Upper lobe of left lung (tissue), 6 donors: Measurements from ENCODE around the gene PATZ1. TPM values are rescaled to one million over a fixed set of nuclear protein-coding genes. Genes with fewer than 3 reads are reported as not detected.
A peak's percentile ranks its signal among the peaks of the same experiment; 100 is the strongest.
"Not testable (repeated sequence)": the region's sequence is repeated elsewhere in the genome, so short reads cannot be mapped to it uniquely, and the experiment has no call there.

Source experiments
- ATAC-seq, 2 donors: fragments of 200-7000 bp; cut with Tn5 transposase; one replicate each; pipeline ENCODE4 v1.9.1; 2022; ENCODE audit warnings: mild to moderate bottlenecking in 2 of 2, moderate library complexity in 2 of 2; ENCODE audit not compliant: low FRiP score in 2 of 2
- DNase-seq, 2 donors: peaks; one replicate each; pipeline ENCODE4 v3.0.0-alpha.2; 2019 to 2020
- H3K27ac ChIP-seq, 4 donors: fragments of 200-600 bp; sonication (generic); one replicate each; pipeline ENCODE4 v1.5.1; 2016 to 2019
- H3K27me3 ChIP-seq, 4 donors: fragments of 200-600 bp; sonication (generic); one replicate each; pipeline ENCODE4 v1.5.1; 2017 to 2019
- H3K36me3 ChIP-seq, 4 donors: fragments of 200-600 bp; sonication (generic); one replicate each; pipeline ENCODE4 v1.5.1; 2016 to 2019
- H3K4me1 ChIP-seq, 4 donors: fragments of 200-600 bp; sonication (generic); one replicate each; pipeline ENCODE4 v1.5.1; 2018 to 2019
- H3K4me3 ChIP-seq, 4 donors: fragments of 200-600 bp; sonication (generic); one replicate each; pipeline ENCODE4 v1.5.1; 2017 to 2019; ENCODE audit warnings: mild to moderate bottlenecking in 2 of 4, moderate library complexity in 1 of 4
- H3K9me3 ChIP-seq, 4 donors: fragments of 200-600 bp; sonication (generic); one replicate each; pipeline ENCODE4 v1.5.1; 2018 to 2019
- EP300 ChIP-seq, 4 donors: sonication (generic); formaldehyde crosslinking; IDR thresholded peaks; one replicate each; pipeline ENCODE4 v1.5.1; 2017; ENCODE audit warnings: antibody characterized with exemption in 4 of 4, control low read depth in 2 of 4
- POLR2A ChIP-seq, 4 donors: fragments of 450-650 bp; IDR thresholded peaks; one replicate each; pipeline ENCODE4 v1.5.1; 2016 to 2017; ENCODE audit warnings: antibody characterized with exemption in 4 of 4, mild to moderate bottlenecking in 2 of 4
- POLR2AphosphoS5 ChIP-seq, 2 donors: sonication (generic); formaldehyde crosslinking; IDR thresholded peaks; one replicate each; pipeline ENCODE4 v1.5.1; 2017; ENCODE audit warnings: antibody characterized with exemption in 2 of 2
- WGBS, 2 donors: methylation state at CpG; one replicate each; pipeline ENCODE4 v1.1.5; 2017 to 2018; 5-methylcytosine and 5-hydroxymethylcytosine counted together
- total RNA-seq, 6 donors: library from RNA; depleted of rRNA in 4 of 6; stranded (reverse); fragments of >200 nt in 4 of 6; gene quantifications; one replicate each; pipeline versions ENCODE4 v1.1.0 to v1.2.1, GENCODE V29; 2016 to 2021
- TF ChIP-seq, protein P1 (sequence below), 6 experiments: fragments of 450-650 bp in 4 of 6; fragments of 200-600 bp in 2 of 6; sonication (generic) in 2 of 6; IDR thresholded peaks; one replicate each; pipeline ENCODE4 v1.5.1; 2016 to 2019; ENCODE audit warnings: antibody characterized with exemption in 6 of 6
- donor health status: DM: no; HTN: no; CAD: no; lungs with moderate emphysema.
- donor health status: DM: no; HTN: yes; CAD: no; lungs with severe emphysema.

Gene PATZ1, protein sequence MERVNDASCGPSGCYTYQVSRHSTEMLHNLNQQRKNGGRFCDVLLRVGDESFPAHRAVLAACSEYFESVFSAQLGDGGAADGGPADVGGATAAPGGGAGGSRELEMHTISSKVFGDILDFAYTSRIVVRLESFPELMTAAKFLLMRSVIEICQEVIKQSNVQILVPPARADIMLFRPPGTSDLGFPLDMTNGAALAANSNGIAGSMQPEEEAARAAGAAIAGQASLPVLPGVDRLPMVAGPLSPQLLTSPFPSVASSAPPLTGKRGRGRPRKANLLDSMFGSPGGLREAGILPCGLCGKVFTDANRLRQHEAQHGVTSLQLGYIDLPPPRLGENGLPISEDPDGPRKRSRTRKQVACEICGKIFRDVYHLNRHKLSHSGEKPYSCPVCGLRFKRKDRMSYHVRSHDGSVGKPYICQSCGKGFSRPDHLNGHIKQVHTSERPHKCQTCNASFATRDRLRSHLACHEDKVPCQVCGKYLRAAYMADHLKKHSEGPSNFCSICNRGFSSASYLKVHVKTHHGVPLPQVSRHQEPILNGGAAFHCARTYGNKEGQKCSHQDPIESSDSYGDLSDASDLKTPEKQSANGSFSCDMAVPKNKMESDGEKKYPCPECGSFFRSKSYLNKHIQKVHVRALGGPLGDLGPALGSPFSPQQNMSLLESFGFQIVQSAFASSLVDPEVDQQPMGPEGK
- total RNA-seq = 10 to 100 TPM; 18.2 to 29.7 (median 24.0) TPM

DNA sequence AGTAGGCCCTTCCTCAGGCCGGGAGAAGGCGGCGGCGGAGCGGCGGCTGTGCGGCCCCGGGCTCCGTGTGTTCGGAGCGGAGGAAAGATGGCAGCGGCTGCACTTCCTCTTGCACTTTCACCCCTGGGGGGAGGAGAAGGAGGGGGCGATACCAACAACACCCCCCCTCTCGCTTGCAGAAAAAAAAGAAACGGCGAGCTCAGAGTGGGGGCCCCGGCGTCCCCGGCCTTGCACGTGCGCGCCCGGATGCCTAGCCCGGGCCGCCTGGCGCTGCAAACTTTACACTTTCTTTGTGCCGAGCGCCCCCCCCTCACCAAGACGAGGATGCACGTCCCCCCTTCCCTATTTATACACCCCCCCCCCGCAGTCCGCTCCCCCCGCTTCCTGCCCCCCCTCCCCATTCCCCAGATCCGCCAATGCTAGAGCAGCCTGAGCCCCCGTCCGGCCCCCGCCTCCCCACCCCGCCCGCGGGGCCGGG is at the start of gene PATZ1:
Gene PATZ1 (minus strand): TSS at position 92 of the 478 bp plus-strand sequence. CDS start 744 bp downstream, outside the sequence.
- peak in 1 of 2 donors; percentile 45 for ATAC-seq
- no peaks in the 10 kb centered on the region for H3K27me3 ChIP-seq
- peak within 1 kb of the TSS; percentile 85 to 92 (median 92) for H3K27ac ChIP-seq
- H3K4me3 ChIP-seq = peak within 1 kb of the TSS; percentile 74 to 89 (median 82)
- H3K9me3 ChIP-seq = no peaks in the 10 kb centered on the region
- DNase-seq = peak in 1 of 2 donors; percentile 66
- no peak for TF ChIP-seq EP300 (IDR thresholded peaks at IDR 0.05)
- TF ChIP-seq, protein P1, sequence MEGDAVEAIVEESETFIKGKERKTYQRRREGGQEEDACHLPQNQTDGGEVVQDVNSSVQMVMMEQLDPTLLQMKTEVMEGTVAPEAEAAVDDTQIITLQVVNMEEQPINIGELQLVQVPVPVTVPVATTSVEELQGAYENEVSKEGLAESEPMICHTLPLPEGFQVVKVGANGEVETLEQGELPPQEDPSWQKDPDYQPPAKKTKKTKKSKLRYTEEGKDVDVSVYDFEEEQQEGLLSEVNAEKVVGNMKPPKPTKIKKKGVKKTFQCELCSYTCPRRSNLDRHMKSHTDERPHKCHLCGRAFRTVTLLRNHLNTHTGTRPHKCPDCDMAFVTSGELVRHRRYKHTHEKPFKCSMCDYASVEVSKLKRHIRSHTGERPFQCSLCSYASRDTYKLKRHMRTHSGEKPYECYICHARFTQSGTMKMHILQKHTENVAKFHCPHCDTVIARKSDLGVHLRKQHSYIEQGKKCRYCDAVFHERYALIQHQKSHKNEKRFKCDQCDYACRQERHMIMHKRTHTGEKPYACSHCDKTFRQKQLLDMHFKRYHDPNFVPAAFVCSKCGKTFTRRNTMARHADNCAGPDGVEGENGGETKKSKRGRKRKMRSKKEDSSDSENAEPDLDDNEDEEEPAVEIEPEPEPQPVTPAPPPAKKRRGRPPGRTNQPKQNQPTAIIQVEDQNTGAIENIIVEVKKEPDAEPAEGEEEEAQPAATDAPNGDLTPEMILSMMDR (IDR thresholded peaks at IDR 0.05) = no peak
- TF ChIP-seq POLR2A (IDR thresholded peaks at IDR 0.05) = peak in 2 of 4 donors; percentile 9 to 28
- peak; percentile 13 to 15 for TF ChIP-seq POLR2AphosphoS5 (IDR thresholded peaks at IDR 0.05)
- peaks cover 0 to 15% (median 4%) of the 10 kb centered on the region in 4 donors for H3K36me3 ChIP-seq
- H3K4me1 ChIP-seq = peaks cover 47 to 61% (median 52%) of the 10 kb centered on the region in 4 donors
- WGBS, 2 donors = 0 to 4% methylated on average over 19 to 27 of the region's 41 CpGs

DNA sequence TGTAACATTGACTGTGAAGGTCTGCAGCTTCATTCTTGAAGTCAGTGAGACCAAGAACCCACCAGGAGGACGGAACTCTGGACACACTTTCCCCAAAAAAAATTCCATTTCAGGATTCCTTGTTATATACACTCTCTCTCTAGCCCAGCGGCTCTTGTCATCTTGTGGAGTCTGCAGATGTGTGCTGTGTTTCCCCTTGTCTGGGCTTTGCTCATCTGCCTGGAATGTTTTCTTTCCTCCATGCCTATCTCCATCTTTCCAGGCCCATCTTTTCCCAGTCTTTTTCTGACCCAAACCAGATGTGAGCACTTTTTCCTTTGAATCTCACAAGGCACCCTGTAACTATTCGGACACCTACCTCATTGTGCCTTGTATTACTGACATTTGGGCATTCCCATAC is 48.2 kb upstream of the PATZ1 start:
- no peaks in the 10 kb centered on the region for H3K27me3 ChIP-seq
- no peaks in the 10 kb centered on the region for H3K9me3 ChIP-seq
- ATAC-seq (no peak), DNase-seq (no peak)
- no peaks in the 10 kb centered on the region for H3K36me3 ChIP-seq
- H3K27ac ChIP-seq = no peak overlapping the region
- TF ChIP-seq, protein P1 (IDR thresholded peaks at IDR 0.05) = no peak
- TF ChIP-seq EP300 (IDR thresholded peaks at IDR 0.05) (no peak), POLR2A (IDR thresholded peaks at IDR 0.05) (no peak), POLR2AphosphoS5 (IDR thresholded peaks at IDR 0.05) (no peak)
- no peak overlapping the region for H3K4me3 ChIP-seq
- 83 to 84% methylated on average over 3 of the region's 3 CpGs for WGBS, 2 donors
- peaks cover 0 to 6% (median 5%) of the 10 kb centered on the region in 4 donors for H3K4me1 ChIP-seq

DNA sequence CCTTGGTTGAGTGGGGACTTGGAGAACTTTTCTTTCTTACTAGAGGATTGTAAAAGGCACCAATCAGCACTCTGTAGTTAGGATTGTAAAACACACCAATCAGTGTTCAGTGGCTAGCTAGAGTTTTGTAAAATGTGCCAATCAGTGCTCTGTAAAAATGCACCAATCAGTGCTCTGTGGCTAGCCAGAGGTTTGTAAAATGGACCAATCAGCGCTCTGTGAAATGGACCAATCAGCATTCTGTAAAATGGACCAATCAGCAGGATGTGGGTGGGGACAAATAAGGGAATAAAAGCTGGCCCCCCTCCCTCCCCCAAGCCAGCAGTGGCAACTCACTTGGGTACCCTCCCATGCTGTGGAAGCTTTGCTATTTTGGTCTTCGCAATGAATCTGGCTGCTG is 47.7 kb upstream of the PATZ1 start:
- no peak overlapping the region for H3K4me3 ChIP-seq
- H3K9me3 ChIP-seq = no peaks in the 10 kb centered on the region
- no peak overlapping the region for H3K27ac ChIP-seq
- TF ChIP-seq, protein P1 (IDR thresholded peaks at IDR 0.05) = no peak
- ATAC-seq (no peak), DNase-seq (no peak)
- WGBS, 2 donors = 91 to 95% methylated on average over 1 to 2 of the region's 2 CpGs
- H3K36me3 ChIP-seq = no peaks in the 10 kb centered on the region
- no peaks in the 10 kb centered on the region for H3K27me3 ChIP-seq
- peaks cover 0 to 4% (median 3%) of the 10 kb centered on the region in 4 donors for H3K4me1 ChIP-seq

DNA sequence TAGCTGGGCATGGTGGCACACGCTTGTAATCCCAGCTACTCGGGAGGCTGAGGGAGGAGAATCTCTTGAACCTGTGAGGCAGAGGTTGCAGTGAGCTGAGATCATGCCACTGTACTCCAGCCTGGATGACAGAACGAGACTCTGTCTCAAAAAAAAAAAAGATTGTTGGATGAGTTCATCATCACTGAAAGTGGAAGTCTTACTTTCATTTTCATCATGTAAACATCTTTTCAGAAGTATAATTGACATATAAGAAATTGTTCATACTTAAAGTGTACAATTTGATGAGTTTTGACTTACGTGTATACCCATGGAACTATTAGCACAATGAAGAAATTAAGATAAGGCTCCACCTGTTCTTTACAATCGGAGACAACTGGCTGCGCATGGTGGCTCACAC is 32.5 kb upstream of the PATZ1 start:
- WGBS, 2 donors = 73 to 76% methylated on average over 6 of the region's 6 CpGs
- H3K27me3 ChIP-seq, H3K36me3 ChIP-seq, H3K4me1 ChIP-seq, H3K27ac ChIP-seq, DNase-seq, H3K9me3 ChIP-seq, H3K4me3 ChIP-seq, ATAC-seq: not testable (repeated sequence)

DNA sequence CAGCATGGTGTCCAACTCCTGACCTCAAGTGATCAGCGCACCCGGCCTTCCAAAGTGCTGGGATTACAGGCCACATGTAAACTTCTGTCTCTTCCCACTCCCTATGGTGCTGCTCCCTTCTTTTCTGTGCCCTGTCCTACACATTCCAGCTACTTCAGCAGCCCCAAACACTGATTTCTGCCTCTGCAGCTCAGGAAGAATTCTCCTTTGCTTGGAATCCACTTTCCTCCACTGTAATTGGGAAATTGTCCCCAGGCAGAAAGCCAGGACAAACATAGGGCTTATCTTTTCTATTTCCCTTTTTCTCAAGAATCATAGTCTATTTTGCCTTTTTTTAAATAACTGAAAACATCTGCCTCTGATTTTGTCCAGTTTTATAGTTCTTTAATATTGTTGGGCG is 32.0 kb upstream of the PATZ1 start:
- Histone ChIP-seq H3K36me3 (no peaks in the 10 kb centered on the region), H3K9me3 (no peaks in the 10 kb centered on the region), H3K27ac (no peak overlapping the region), H3K4me1 (peaks cover 0 to 9% (median 0%) of the 10 kb centered on the region in 4 donors), H3K27me3 (no peaks in the 10 kb centered on the region), H3K4me3 (no peak overlapping the region)
- ATAC-seq = no peak
- TF ChIP-seq POLR2A (IDR thresholded peaks at IDR 0.05) (no peak), POLR2AphosphoS5 (IDR thresholded peaks at IDR 0.05) (no peak), EP300 (IDR thresholded peaks at IDR 0.05) (no peak)
- TF ChIP-seq, protein P1 (IDR thresholded peaks at IDR 0.05) = no peak
- no peak for DNase-seq
- WGBS, 2 donors = 81 to 88% methylated on average over 3 of the region's 3 CpGs
